Lower leg skin (tissue), 4 donors: ENCODE results near the gene KEL. TPM values are rescaled to one million over a fixed set of nuclear protein-coding genes. Genes with fewer than 3 reads are reported as not detected.

ENCODE experiments used
- DNase-seq, 2 donors: peaks; one replicate each; pipeline ENCODE4 v3.0.0-alpha.2; 2019; ENCODE audit warnings: low spot score in 2 of 2
- H3K4me3 ChIP-seq: fragments of 200-600 bp; sonication (generic); 2 replicates; pipeline ENCODE4 v1.5.1; 2017; ENCODE audit warnings: mild to moderate bottlenecking, low read depth; ENCODE audit not compliant: poor library complexity, severe bottlenecking
- POLR2A ChIP-seq, 2 donors: fragments of 450-650 bp; IDR thresholded peaks; one replicate each; pipeline ENCODE4 v1.6.1; 2016 to 2017; ENCODE audit warnings: antibody characterized with exemption in 2 of 2, mild to moderate bottlenecking in 1 of 2, moderate library complexity in 1 of 2
- WGBS, 2 donors: methylation state at CpG; one replicate each; pipeline ENCODE4 v1.1.5; 2018; 5-methylcytosine and 5-hydroxymethylcytosine counted together
- intact Hi-C: fragments of 100-400 bp; cut with DNase I; formaldehyde crosslinking; loops from one replicate; pipeline ENCODE4 v1.15.0; 2023; ENCODE audit warnings: low total_unique reads
- total RNA-seq, 4 donors: library from RNA; depleted of rRNA; stranded (reverse); fragments of >200 nt; gene quantifications; one replicate each; pipeline ENCODE4 v1.1.0, GENCODE V29; 2016
- TF ChIP-seq, protein P1 (sequence below), 3 donors: fragments of 450-650 bp; IDR thresholded peaks; one replicate each; pipeline ENCODE4 v1.5.1; 2016; ENCODE audit warnings: antibody characterized with exemption in 3 of 3, mild to moderate bottlenecking in 3 of 3, moderate library complexity in 2 of 3

KEL gene
- total RNA-seq, 4 donors from 2014 or later, result 0.08 to 0.58 (median 0.47) TPM; not detected in 1

DNA sequence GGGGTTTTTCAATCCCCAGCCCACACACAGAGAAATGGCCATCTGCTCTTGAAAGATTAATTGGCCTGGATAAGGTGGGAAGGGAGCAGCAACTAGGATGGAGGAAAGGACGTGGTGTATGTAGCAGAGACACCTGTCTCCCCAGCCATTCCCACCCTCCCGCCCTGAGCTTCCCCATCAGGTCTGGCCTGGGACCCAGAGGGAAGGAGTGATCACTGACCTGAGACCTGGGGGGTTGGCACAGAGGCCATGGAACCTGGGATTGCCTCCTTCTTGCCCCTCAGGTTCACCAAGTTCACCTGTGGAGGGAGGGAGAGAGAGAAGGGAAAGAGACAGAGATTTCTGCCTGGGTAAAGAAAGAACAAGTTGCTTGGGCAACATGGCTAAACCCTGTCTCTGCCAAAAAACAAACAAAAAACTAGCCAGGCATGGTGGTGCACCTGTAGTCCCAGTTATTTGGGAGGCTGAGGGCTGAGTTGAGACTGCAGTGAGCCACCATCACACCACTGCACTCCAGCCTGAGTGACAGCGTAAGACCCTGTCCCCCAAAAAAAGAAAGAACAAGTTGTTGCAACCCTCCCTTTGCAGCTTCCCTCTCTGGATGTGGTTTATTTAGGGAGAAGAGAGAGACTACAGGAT, 65.3 kb downstream of the KEL start:
- TF ChIP-seq, protein P1, sequence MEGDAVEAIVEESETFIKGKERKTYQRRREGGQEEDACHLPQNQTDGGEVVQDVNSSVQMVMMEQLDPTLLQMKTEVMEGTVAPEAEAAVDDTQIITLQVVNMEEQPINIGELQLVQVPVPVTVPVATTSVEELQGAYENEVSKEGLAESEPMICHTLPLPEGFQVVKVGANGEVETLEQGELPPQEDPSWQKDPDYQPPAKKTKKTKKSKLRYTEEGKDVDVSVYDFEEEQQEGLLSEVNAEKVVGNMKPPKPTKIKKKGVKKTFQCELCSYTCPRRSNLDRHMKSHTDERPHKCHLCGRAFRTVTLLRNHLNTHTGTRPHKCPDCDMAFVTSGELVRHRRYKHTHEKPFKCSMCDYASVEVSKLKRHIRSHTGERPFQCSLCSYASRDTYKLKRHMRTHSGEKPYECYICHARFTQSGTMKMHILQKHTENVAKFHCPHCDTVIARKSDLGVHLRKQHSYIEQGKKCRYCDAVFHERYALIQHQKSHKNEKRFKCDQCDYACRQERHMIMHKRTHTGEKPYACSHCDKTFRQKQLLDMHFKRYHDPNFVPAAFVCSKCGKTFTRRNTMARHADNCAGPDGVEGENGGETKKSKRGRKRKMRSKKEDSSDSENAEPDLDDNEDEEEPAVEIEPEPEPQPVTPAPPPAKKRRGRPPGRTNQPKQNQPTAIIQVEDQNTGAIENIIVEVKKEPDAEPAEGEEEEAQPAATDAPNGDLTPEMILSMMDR (IDR thresholded peaks at IDR 0.05), result no peak
- no peak for TF ChIP-seq POLR2A (IDR thresholded peaks at IDR 0.05)
- H3K4me3 ChIP-seq, result no peak overlapping the region
- intact Hi-C loops, result loop anchor here (5.0 kb wide), 1 partner anchor 45 kb away; no protein-coding TSS in a partner anchor
- WGBS, 2 donors, result 82 to 89% methylated on average over 3 of the region's 3 CpGs
- DNase-seq, result peak in 1 of 2 donors; percentile 34

DNA sequence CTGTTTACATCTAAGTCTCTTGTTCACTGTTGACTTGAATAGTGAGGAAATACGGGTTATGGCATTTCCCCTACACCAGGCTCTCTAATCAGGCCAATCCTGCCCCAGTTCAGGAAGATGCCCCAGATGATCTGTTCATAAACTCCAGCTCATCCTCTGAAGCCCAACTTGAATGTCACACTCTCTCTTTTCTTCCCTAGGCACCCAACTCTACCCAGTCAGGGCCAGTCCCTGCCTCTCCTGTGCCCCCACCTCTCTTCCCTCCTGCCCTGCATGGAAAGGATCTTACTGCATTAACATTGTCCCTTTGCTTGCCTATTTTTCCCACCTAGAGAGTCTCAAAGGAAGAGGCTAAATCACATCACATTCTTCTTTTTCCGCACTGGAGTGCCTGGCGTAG, 66.0 kb downstream of the KEL start:
- intact Hi-C loops, result loop anchor here (5.0 kb wide), 1 partner anchor 46 kb away; no protein-coding TSS in a partner anchor
- TF ChIP-seq, protein P1 (IDR thresholded peaks at IDR 0.05), result no peak
- no peak for TF ChIP-seq POLR2A (IDR thresholded peaks at IDR 0.05)
- no peak overlapping the region for H3K4me3 ChIP-seq
- WGBS, 2 donors, result 88 to 93% methylated on average over 3 of the region's 3 CpGs
- DNase-seq, result peak in 1 of 2 donors; percentile 34

GRCh38 chr7:142894985-142895593, 67.1 kb downstream of the KEL start:
- no peak for TF ChIP-seq POLR2A (IDR thresholded peaks at IDR 0.05)
- TF ChIP-seq, protein P1 (IDR thresholded peaks at IDR 0.05), result no peak
- DNase-seq, result peak in 1 of 2 donors; percentile 59
- 66 to 72% methylated on average over 6 of the region's 6 CpGs for WGBS, 2 donors
- no peak overlapping the region for H3K4me3 ChIP-seq
- intact Hi-C loops, result loop anchor here (5.0 kb wide), 1 partner anchor 47 kb away; no protein-coding TSS in a partner anchor

DNA sequence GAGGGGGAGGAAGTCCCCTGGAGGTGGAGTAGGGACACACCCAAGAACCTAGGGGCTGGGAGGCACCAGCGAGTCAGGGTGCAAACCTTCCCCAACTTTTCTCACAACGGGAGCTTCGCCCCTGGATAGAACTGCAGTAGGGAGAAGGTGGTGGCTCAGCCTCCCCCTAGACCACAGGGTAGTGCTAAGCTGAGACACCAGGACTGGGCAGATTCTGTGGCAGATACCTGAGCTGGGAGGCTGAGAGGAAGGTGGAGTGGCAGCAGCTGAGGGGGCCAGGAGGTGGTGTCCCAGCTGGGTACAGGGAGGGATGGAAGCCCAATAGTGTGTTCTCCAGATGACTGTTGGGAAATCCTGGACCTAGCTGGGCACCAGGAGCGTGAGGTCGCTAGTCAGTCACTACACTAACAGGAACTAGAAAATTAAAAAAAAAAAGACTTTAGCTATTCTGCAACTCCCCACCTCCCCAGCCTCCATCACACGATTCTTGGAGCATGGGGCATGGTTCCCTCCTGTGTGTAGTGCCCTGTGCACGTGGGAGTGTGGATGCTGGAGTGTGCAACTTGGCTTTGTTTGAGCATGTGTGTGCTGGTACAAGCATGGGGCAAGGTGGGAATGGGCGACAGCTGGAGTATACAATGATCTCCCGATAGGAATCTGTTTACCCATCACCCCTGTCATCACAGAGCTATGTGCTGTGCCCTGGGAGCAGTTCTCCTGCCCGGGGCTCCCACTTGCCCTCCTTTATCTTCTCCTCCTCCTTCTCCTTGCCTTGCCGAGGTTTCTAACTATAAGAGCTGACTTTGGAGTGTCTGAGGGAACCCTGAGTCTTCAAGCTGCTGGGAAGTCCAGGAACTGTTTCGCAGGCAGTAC, 67.8 kb downstream of the KEL start:
- 61 to 71% methylated on average over 12 of the region's 12 CpGs for WGBS, 2 donors
- intact Hi-C loops, result no loop called here
- DNase-seq, result peak in 1 of 2 donors; percentile 74

GRCh38 chr7:142892951-142893350, 69.2 kb downstream of the KEL start:
- TF ChIP-seq POLR2A (IDR thresholded peaks at IDR 0.05), result no peak
- TF ChIP-seq, protein P1 (IDR thresholded peaks at IDR 0.05), result no peak
- no peak overlapping the region for H3K4me3 ChIP-seq
- WGBS, 2 donors, result 90 to 92% methylated on average over 5 of the region's 5 CpGs
- peak in 1 of 2 donors; percentile 17 for DNase-seq
- intact Hi-C loops, result no loop called here

More for the DNA sequence above, 67.8 kb downstream of the KEL start:
- no peak overlapping the region for H3K4me3 ChIP-seq
- TF ChIP-seq POLR2A (IDR thresholded peaks at IDR 0.05), result no peak
- TF ChIP-seq, protein P1 (IDR thresholded peaks at IDR 0.05), result no peak
